GM19240 (cell line): ENCODE data around the gene ADAMTS6.
"Not testable (repeated sequence)": the region's sequence is repeated elsewhere in the genome, so short reads cannot be mapped to it uniquely, and the experiment has no call there.

Experiments
- DNase-seq: peaks from one replicate; pipeline ENCODE4 v3.0.0; 2011; ENCODE audit warnings: low spot score; ENCODE audit not compliant: insufficient read length

ADAMTS6 gene

GRCh38 chr5:65468633-65469032, 13.1 kb downstream of the ADAMTS6 start:
- no peak for DNase-seq

GRCh38 chr5:65462139-65462705, 19.5 kb downstream of the ADAMTS6 start:
- DNase-seq = no peak

DNA sequence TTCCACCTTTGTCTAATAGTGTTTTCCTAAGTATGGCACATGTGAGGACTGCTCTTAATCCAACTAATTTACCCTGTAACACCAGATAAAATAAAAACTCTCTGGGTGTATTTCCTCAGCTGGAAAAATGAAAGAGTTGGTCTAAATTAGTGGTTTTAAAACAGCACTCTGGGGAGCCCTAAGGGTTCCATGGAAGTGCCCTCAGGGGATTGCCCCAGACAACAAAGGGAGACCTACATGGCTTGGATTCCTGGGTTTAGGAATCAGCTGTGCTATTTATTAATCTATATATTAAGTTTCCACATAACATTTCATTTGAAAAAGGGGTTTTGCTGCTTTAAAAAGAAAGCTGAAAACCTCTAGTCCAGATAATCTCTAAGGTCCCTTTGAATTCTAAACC, 20.2 kb downstream of the ADAMTS6 start:
- no peak for DNase-seq

DNA sequence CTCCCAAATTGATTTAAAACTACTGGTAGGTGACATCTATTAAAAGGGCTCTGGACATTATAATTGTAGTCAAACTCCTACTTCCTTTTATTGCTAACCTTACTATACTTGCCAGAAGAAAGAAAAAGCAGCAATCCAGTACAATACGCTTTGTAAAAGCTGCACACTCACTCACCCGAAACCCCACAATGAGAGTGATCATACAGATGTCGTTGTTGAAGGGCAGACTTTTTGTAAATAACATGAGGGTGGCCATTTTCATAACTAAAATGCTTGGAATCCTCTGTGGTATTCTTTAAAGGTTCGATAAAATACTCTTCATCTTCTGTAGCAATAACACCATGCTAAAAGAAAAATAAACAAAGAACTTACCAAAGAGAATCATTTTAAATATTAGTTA, 21.7 kb downstream of the ADAMTS6 start:
- DNase-seq = no peak

GRCh38 chr5:65455064-65455463, 26.7 kb downstream of the ADAMTS6 start:
- DNase-seq = no peak

DNA sequence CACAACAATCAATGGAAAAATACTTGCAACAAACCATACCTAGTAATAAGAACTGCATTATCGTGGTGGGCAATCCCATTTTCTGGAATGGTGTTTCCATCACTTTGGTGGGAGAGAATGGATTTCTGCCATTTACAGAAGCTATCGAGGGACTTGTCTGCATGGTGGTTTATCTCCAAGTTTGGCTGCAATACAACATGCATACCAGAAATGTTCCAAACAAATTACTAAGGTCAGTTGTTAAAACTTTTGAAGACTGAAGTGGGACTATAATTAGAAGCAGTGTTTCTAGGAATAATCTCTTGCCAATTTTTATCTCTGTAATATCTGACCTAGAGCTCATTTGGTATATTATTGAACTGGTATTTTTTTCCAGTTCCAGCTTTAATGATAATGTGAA, 30.3 kb downstream of the ADAMTS6 start:
- no peak for DNase-seq

DNA sequence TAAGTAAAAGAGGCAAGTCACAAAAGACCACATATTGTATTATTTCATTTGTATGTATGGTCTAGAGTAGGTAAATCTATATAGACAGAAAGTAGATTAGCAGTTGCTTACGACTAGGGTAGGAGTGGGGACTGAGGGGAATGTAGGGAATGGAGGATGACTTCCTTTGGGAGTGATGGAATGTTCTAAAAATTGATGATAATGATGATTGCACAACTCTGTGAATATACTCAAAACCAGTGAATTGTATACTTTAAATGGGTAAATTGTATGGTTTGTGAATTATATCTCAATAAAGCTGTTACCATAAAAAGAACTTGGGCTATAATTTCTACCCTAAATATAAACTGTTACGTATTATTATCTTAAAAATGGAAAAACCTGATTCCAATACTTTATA, 35.0 kb downstream of the ADAMTS6 start:
- no peak for DNase-seq

DNA sequence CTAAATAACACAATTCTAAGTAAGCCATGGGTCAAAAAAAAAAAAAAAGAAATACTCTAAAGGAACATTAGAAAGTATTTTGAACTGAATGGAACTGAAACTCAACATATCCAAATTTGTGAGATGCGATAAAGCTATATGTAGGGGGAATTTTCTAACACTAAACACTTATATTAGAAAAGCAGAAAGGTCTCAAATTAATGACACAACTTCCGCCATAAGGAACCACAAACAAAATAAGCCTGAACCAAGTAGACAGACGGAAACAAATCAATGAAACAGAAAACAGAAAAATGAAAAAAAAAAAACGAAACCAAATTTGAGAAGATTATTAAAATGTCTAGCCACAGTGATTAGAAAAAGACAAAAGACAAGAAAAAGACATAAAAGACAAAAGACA, 39.9 kb downstream of the ADAMTS6 start:
- no peak for DNase-seq

- no peak for DNase-seq
These were observed 41.3 kb downstream of the ADAMTS6 start for GRCh38 chr5:65440456-65440855.

DNA sequence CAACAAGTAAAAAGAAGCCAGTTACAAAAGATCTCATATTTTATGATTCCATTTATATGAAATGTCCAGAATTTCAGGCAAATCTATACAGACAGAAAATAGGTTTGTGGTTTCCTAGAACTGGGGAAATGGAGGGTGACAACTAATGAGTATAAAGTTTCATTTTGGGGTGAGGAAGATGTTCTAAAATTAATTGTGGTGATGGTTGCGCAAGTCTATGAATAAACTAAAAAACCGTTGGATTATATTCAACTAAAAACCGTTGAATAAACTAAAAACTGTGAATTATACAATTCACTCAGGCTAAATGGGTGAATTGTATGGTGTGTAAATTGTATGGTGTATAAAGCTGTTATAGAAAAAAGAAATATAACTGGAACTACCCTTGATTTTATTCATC, 47.6 kb downstream of the ADAMTS6 start:
- DNase-seq = no peak

DNA sequence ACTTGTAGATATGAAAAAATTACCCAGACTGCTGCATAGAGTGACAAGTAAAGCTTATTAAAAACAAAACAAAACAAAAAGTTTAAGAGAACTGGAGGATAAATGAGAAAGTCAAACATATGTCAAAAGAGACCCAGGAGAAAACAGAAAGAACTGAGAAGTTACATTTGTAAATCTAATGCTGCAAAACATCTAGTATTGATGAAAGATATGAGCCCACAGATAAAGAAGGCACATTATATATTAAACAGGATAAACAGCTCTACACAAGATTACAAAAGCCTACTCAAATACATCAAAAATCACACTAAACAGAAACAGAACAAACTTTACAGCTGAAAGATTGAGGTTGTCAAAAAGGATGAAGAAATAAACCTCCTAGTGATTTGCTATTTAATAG, 55.1 kb downstream of the ADAMTS6 start:
- no peak for DNase-seq

DNA sequence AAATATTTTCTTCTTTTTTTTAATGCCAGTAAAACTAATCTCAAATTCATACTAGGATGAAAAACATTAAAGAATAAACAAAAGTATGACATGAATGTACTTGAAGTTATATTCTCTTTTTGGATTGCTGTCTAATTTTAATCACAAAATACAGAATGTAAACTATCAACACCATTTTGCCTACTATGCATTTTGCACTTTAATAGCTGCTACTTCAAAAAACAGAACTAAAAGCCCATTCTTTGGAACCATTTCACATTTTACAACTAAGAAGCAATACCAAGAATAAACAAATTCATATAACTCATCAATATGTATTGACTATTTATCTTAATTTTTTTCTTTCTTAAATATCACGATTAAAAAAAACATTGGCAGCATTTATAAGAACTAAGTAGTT, 58.1 kb downstream of the ADAMTS6 start:
- DNase-seq = no peak

DNA sequence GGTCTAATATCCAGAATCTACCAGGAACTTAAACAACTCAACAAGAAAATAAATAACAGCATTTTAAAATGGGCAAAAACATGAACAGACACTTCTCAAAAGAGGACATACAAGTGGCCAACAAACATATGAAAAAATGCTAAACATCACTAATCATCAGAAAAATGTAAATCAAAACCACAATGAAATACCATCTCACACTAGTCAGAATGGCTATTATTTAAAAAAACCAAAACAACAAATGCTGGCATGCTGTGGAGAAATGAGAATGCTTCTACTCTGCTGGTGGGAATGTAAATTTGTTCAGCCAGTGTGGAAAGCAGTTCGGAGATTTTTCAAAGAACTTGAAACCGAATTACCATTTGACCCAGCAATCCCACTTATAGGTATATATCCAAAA, 63.1 kb downstream of the ADAMTS6 start:
- DNase-seq = no peak

GRCh38 chr5:65413822-65414221, 67.9 kb downstream of the ADAMTS6 start:
- no peak for DNase-seq

DNA sequence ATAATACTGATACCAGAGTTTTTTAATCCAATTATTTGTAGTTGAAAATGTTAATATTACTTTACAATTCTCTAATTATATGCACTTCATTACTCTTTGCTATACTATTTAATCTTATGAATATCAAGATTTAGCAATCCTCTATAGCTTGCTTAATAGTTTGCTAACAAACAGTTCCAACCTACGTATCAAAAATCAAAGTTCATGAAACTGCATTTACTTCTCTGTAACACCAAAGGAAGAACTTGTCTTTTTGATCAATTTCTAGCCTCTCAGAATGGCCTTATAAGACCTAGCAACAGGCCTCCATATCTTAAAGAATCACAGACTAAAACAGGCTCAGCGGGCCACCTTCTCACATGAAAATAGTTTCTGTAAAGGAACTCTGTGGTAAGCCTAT, 68.9 kb downstream of the ADAMTS6 start:
- no peak for DNase-seq

DNA sequence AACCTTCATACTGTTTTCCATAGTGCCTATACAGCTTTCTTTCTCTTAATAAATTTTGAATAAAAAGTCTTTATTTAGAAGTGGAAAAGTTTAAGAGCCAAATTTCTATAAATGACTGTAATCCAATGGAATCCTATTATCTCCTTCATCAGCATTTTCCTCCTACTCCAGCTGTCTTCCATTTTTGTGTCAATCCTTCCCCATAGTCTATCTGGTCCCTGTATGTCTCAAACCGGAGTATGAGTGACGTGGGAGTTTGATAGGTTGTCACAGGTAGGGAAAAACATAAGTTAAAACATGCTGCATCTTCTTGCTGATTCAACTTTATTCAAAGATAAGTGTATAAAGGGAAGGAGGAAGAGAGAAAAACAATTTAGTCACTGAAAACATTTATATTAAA, 70.4 kb downstream of the ADAMTS6 start:
- DNase-seq = no peak

- DNase-seq = no peak
These were observed 86.1 kb downstream of the ADAMTS6 start for GRCh38 chr5:65395526-65396155.

DNA sequence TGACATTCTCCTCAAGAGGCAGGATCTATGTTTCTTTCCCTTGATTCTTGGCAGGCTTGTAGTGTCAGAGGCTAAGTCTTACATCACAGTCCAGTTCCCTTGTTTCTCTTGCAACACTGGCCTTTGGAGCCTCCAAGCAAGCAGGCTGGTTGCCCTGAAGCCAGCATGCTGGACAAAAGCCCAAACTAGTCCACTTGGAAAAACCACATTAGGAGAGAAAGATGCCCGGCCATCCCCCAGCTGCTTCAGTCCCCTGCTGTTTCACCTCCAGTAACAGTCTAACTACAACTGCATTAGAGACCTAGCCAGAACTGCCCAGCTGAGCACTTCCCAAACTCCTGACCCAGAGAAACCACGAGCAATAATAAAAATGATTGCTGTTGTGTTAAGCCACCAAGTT, 87.6 kb downstream of the ADAMTS6 start:
- no peak for DNase-seq

GRCh38 chr5:65391591-65391990, 90.1 kb downstream of the ADAMTS6 start:
- DNase-seq = no peak

- no peak for DNase-seq
These were observed 91.5 kb downstream of the ADAMTS6 start for GRCh38 chr5:65390208-65390607.

- DNase-seq = no peak
These were observed 97.9 kb downstream of the ADAMTS6 start for GRCh38 chr5:65383859-65384258.

DNA sequence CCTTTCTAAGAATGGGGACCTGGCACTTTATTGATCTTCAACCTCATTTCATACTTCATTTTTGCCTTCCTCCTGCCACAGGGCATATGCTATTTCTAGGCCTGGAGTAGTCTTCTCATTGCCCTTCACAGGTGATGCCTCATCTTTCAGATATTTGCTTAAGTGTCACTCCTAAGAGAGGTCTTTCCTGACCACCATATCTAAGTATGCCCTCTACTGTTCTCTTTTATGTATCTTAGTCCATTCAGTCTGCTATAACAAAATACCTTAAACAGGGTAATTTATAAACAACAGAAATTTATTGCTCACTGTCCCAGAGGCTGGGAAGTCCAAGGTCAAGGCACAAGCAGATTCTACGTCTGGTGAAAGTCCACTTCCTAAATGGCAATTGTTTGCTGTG, 99.1 kb downstream of the ADAMTS6 start:
- no peak for DNase-seq

GRCh38 chr5:65370505-65370904, 111.2 kb downstream of the ADAMTS6 start:
- DNase-seq = not testable (repeated sequence)

- no peak for DNase-seq
These were observed 115.1 kb downstream of the ADAMTS6 start for GRCh38 chr5:65366655-65367054.
